Adrenal gland (tissue), 5 donors: ENCODE measurements around the gene FSHB.

Source experiments
- POLR2A ChIP-seq, 2 donors: fragments of 450-650 bp; IDR thresholded peaks; one replicate each; pipeline ENCODE4 v1.6.1; 2017; ENCODE audit warnings: antibody characterized with exemption in 2 of 2, mild to moderate bottlenecking in 2 of 2, moderate library complexity in 1 of 2
- TF ChIP-seq, protein P1 (sequence below), 6 experiments: fragments of 450-650 bp in 4 of 6; fragments of 200-600 bp in 2 of 6; sonication (generic) in 1 of 6; IDR thresholded peaks; 1 replicate in 5 of 6; 2 replicates in 1 of 6; pipeline versions ENCODE4 v1.5.1 to v1.8.0; 2016 to 2021; ENCODE audit warnings: antibody characterized with exemption in 6 of 6, mild to moderate bottlenecking in 2 of 6, moderate library complexity in 1 of 6
- donor health status: DM: no; HTN: no; CAD: no.

GRCh38 chr11:30218278-30218677, 12.5 kb upstream of the FSHB start:
- TF ChIP-seq POLR2A (IDR thresholded peaks at IDR 0.05): no peak
- TF ChIP-seq, protein P1, sequence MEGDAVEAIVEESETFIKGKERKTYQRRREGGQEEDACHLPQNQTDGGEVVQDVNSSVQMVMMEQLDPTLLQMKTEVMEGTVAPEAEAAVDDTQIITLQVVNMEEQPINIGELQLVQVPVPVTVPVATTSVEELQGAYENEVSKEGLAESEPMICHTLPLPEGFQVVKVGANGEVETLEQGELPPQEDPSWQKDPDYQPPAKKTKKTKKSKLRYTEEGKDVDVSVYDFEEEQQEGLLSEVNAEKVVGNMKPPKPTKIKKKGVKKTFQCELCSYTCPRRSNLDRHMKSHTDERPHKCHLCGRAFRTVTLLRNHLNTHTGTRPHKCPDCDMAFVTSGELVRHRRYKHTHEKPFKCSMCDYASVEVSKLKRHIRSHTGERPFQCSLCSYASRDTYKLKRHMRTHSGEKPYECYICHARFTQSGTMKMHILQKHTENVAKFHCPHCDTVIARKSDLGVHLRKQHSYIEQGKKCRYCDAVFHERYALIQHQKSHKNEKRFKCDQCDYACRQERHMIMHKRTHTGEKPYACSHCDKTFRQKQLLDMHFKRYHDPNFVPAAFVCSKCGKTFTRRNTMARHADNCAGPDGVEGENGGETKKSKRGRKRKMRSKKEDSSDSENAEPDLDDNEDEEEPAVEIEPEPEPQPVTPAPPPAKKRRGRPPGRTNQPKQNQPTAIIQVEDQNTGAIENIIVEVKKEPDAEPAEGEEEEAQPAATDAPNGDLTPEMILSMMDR (IDR thresholded peaks at IDR 0.05): no peak
